Measurements from ENCODE around the gene MS4A4E. TPM values are rescaled to one million over a fixed set of nuclear protein-coding genes. Genes with fewer than 3 reads are reported as not detected.
A peak's percentile ranks its signal among the peaks of the same experiment; 100 is the strongest.

The MS4A4E gene
- polyA plus RNA-seq, 6 donors from 2014 or later: not detected

GRCh38 chr11:60257956-60258722, 15.2 kb upstream of the MS4A4E start:
- Mint-ChIP-seq H3K4me1 (peaks cover 0 to 6% (median 0%) of the 10 kb centered on the region in 3 donors), H3K9me3 (peaks cover 8 to 35% (median 19%) of the 10 kb centered on the region in 7 donors), H3K27me3 (peaks cover 0 to 4% (median 0%) of the 10 kb centered on the region in 3 donors), H3K27ac (no peak overlapping the region), H3K36me3 (peaks cover 10 to 17% of the 10 kb centered on the region in 2 donors), H3K4me3 (no peak overlapping the region)
- DNase-seq (no peak), ATAC-seq (ENCODE audit: low read depth in 2 of 2) (no peak)

GRCh38 chr11:60252213-60253108, 9.5 kb upstream of the MS4A4E start:
- no peak for DNase-seq
- H3K4me3 Mint-ChIP-seq: no peak overlapping the region
- H3K36me3 Mint-ChIP-seq: peaks cover 10 to 17% of the 10 kb centered on the region in 2 donors
- no peak for ATAC-seq (ENCODE audit: low read depth in 2 of 2)
- H3K27ac Mint-ChIP-seq: no peak overlapping the region
- peaks cover 3 to 8% (median 4%) of the 10 kb centered on the region in 3 donors for H3K27me3 Mint-ChIP-seq
- peaks cover 0 to 10% (median 10%) of the 10 kb centered on the region in 3 donors for H3K4me1 Mint-ChIP-seq
- H3K9me3 Mint-ChIP-seq: peaks cover 8 to 32% (median 14%) of the 10 kb centered on the region in 7 donors

DNA sequence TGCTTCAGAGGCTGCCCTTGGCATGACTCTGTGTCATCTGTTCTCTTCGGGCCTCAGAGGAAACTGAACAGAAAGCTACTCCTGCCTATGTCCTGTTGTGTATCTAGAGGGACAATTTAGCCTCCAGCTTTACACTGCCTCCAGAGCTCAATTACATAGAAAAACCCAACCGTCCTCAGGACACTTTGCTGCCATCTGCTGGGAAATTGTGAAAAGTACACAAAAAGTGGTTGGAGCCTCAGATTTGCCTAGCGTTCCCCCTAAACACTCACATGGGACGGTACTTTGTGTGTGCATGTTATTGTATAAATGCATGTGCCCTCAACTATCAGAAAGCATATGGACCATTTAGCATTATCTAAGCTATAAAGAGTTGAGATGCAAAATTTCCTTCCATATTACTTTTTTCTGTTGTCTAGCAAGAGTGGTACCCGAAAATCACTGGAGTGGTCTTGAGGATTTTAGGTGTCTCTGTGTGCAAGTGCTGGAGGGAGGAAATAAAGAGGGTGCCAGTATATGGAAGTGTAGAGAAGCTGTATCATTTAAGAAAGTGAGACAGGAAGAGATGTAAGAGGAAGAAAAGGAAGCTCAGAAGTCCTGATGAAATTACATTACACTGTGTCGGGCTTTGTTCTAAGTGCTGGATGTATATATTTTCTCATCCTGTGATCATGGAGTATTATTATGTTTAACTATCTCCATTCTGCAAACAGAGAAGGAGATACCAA, 8.7 kb upstream of the MS4A4E start:
- no peak overlapping the region for H3K27ac Mint-ChIP-seq

DNA sequence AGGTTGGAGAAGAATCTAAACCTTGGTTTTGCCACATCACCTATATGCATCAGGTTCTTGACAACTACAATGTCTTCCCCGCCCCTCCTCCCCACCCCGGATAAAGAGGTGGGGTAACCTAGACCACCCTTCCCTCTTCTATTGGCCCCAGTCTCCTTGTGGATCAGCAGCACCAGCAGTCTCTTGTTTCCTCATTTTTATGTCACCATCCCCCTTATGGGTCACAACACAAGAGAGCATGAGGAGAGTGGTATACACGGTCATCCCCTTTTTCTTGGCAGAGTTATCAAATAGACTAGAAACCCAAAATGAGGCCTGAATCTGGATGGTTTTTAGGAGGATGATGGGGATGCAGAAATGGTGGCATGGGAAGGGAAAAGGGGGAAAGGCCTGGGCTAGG, 1.2 kb downstream of the MS4A4E start:
- H3K4me3 Mint-ChIP-seq: no peak overlapping the region
- no peak for ATAC-seq (ENCODE audit: low read depth in 2 of 2)
- no peaks in the 10 kb centered on the region for H3K36me3 Mint-ChIP-seq
- peaks cover 9 to 20% (median 11%) of the 10 kb centered on the region in 3 donors for H3K4me1 Mint-ChIP-seq
- DNase-seq: no peak
- H3K27me3 Mint-ChIP-seq: peaks cover 0 to 8% (median 0%) of the 10 kb centered on the region in 3 donors
- no peak overlapping the region for H3K27ac Mint-ChIP-seq
- no peaks in the 10 kb centered on the region for H3K9me3 Mint-ChIP-seq

More for the DNA sequence above, 8.7 kb upstream of the MS4A4E start:
- Mint-ChIP-seq H3K27me3 (peaks cover 3 to 8% (median 4%) of the 10 kb centered on the region in 3 donors), H3K36me3 (peaks cover 10 to 17% of the 10 kb centered on the region in 2 donors), H3K4me3 (peak overlapping the region in 1 of 8 donors; percentile 7), H3K9me3 (peaks cover 8 to 32% (median 14%) of the 10 kb centered on the region in 7 donors), H3K4me1 (peaks cover 0 to 10% (median 10%) of the 10 kb centered on the region in 3 donors)
- peak; percentile 21 to 30 for ATAC-seq (ENCODE audit: low read depth in 2 of 2)
- peak; percentile 24 for DNase-seq

- H3K27me3 Mint-ChIP-seq: peaks cover 0 to 8% (median 0%) of the 10 kb centered on the region in 3 donors
- H3K27ac Mint-ChIP-seq: peak overlapping the region in 1 of 6 donors; percentile 5
- no peak for ATAC-seq (ENCODE audit: low read depth in 2 of 2)
- H3K9me3 Mint-ChIP-seq: no peaks in the 10 kb centered on the region
- H3K36me3 Mint-ChIP-seq: no peaks in the 10 kb centered on the region
- no peak for DNase-seq
- peak overlapping the region in 1 of 8 donors; percentile 13 for H3K4me3 Mint-ChIP-seq
- H3K4me1 Mint-ChIP-seq: peaks cover 9 to 20% (median 11%) of the 10 kb centered on the region in 3 donors
Measured at GRCh38 chr11:60240662-60241061, 2.3 kb downstream of the MS4A4E start.

DNA sequence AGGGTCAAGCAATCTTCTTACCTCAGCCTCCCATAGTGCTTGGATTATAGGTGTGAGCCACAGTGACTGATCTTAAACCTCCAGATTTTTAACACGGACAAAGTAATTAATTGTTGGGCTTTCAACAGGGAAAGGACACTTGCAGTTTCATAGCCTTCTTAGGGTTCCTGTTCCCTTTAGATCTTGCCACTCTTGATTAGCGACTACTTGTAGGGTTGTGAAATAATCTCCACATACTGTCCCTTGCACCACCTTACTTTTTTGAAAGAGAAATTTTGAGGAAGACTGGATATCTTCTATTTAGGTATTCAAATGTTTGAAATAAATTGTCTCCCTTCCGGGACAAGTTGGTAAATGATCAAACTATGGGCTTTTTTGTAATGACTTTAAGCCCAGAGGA, 7.6 kb downstream of the MS4A4E start:
- no peak overlapping the region for H3K4me3 Mint-ChIP-seq
- ATAC-seq (ENCODE audit: low read depth in 2 of 2) (no peak), DNase-seq (no peak)
- H3K4me1 Mint-ChIP-seq: peaks cover 0 to 3% (median 2%) of the 10 kb centered on the region in 3 donors
- H3K27ac Mint-ChIP-seq: peak overlapping the region in 1 of 6 donors; percentile 10
- no peaks in the 10 kb centered on the region for H3K9me3 Mint-ChIP-seq
- H3K27me3 Mint-ChIP-seq: peaks cover 0 to 8% (median 0%) of the 10 kb centered on the region in 3 donors
- no peaks in the 10 kb centered on the region for H3K36me3 Mint-ChIP-seq

- no peaks in the 10 kb centered on the region for H3K9me3 Mint-ChIP-seq
- no peak overlapping the region for H3K4me3 Mint-ChIP-seq
- H3K4me1 Mint-ChIP-seq: no peaks in the 10 kb centered on the region
- no peaks in the 10 kb centered on the region for H3K27me3 Mint-ChIP-seq
- no peak for DNase-seq
- H3K27ac Mint-ChIP-seq: no peak overlapping the region
- ATAC-seq (ENCODE audit: low read depth in 2 of 2): no peak
- H3K36me3 Mint-ChIP-seq: no peaks in the 10 kb centered on the region
Measured at GRCh38 chr11:60230681-60231080, 12.3 kb downstream of the MS4A4E start.

DNA sequence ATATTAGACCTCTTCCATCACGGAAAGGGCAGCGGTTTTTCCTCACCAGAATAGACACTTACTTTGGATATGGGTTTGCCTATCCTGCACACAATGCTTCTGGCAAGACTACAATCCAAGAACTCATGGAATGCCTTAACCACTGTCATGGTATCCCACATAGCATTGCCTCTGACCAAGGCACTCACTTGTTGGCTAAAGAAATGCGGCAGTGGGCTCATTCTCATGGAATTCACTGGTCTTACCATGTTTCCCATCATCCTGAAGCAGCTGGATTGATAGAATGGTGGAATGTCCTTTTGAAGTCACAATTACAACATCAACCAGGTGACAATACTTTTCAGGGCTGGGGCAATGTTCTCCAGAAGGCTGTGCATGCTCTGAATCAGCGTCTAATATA, 20.8 kb downstream of the MS4A4E start:
- no peak overlapping the region for H3K4me3 Mint-ChIP-seq
- H3K27me3 Mint-ChIP-seq: no peaks in the 10 kb centered on the region
- no peaks in the 10 kb centered on the region for H3K9me3 Mint-ChIP-seq

GRCh38 chr11:60221692-60222091, 21.2 kb downstream of the MS4A4E start:
- no peak for DNase-seq
- Mint-ChIP-seq H3K36me3 (no peaks in the 10 kb centered on the region), H3K27ac (no peak overlapping the region), H3K9me3 (no peaks in the 10 kb centered on the region), H3K4me3 (no peak overlapping the region), H3K4me1 (no peaks in the 10 kb centered on the region), H3K27me3 (no peaks in the 10 kb centered on the region)
- ATAC-seq (ENCODE audit: low read depth in 2 of 2): no peak

More for the DNA sequence above, 20.8 kb downstream of the MS4A4E start:
- ATAC-seq (ENCODE audit: low read depth in 2 of 2) (no peak), DNase-seq (no peak)
- no peaks in the 10 kb centered on the region for H3K4me1 Mint-ChIP-seq
- H3K36me3 Mint-ChIP-seq: no peaks in the 10 kb centered on the region
- no peak overlapping the region for H3K27ac Mint-ChIP-seq

DNA sequence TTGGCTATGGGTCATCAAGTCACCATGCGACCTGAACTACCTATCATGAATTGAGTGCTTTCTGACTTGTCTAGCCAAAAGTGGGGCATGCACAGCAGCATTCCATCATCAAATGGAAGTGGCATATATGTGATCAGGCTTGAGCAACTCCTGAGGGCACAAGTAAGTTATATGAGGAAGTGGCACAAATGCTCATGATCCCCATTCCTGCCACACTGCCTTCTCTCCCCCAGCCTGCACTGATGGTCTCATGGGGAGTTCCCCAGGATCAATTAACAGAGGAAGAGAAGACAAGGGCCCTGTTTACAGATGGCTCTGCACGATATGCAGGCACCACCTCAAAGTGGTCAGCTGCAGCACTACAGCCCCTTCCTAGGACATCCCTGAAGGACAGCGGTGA, 21.8 kb downstream of the MS4A4E start:
- no peaks in the 10 kb centered on the region for H3K36me3 Mint-ChIP-seq
- no peak overlapping the region for H3K4me3 Mint-ChIP-seq
- H3K27me3 Mint-ChIP-seq: no peaks in the 10 kb centered on the region
- no peaks in the 10 kb centered on the region for H3K9me3 Mint-ChIP-seq
- ATAC-seq (ENCODE audit: low read depth in 2 of 2): no peak
- H3K27ac Mint-ChIP-seq: no peak overlapping the region
- no peak for DNase-seq
- H3K4me1 Mint-ChIP-seq: no peaks in the 10 kb centered on the region

- ATAC-seq (ENCODE audit: low read depth in 2 of 2) (no peak), DNase-seq (no peak)
- peaks cover 4 to 6% (median 6%) of the 10 kb centered on the region in 3 donors for H3K4me1 Mint-ChIP-seq
- H3K4me3 Mint-ChIP-seq: no peak overlapping the region
- H3K9me3 Mint-ChIP-seq: no peaks in the 10 kb centered on the region
- H3K27me3 Mint-ChIP-seq: no peaks in the 10 kb centered on the region
- no peak overlapping the region for H3K27ac Mint-ChIP-seq
- H3K36me3 Mint-ChIP-seq: no peaks in the 10 kb centered on the region
Measured at GRCh38 chr11:60214386-60214785, 28.6 kb downstream of the MS4A4E start.

- H3K9me3 Mint-ChIP-seq: no peaks in the 10 kb centered on the region
- no peak for ATAC-seq (ENCODE audit: low read depth in 2 of 2)
- DNase-seq: no peak
- H3K27ac Mint-ChIP-seq: peak overlapping the region in 1 of 6 donors; percentile 53
- H3K27me3 Mint-ChIP-seq: peaks cover 0 to 4% (median 0%) of the 10 kb centered on the region in 3 donors
- peaks cover 4 to 6% (median 6%) of the 10 kb centered on the region in 3 donors for H3K4me1 Mint-ChIP-seq
- H3K4me3 Mint-ChIP-seq: peak overlapping the region in 1 of 8 donors; percentile 30
- H3K36me3 Mint-ChIP-seq: no peaks in the 10 kb centered on the region
Measured at GRCh38 chr11:60211206-60211605, 31.7 kb downstream of the MS4A4E start.

GRCh38 chr11:60209977-60210376, 33.0 kb downstream of the MS4A4E start:
- H3K4me1 Mint-ChIP-seq: peaks cover 4 to 6% (median 6%) of the 10 kb centered on the region in 3 donors
- DNase-seq (no peak), ATAC-seq (ENCODE audit: low read depth in 2 of 2) (no peak)
- H3K36me3 Mint-ChIP-seq: no peaks in the 10 kb centered on the region
- no peak overlapping the region for H3K27ac Mint-ChIP-seq
- H3K9me3 Mint-ChIP-seq: no peaks in the 10 kb centered on the region
- H3K4me3 Mint-ChIP-seq: no peak overlapping the region
- H3K27me3 Mint-ChIP-seq: peaks cover 0 to 4% (median 0%) of the 10 kb centered on the region in 3 donors

Measured in naive B cell (primary cell).